ENCODE results near the gene SSUH2.

The SSUH2 gene

GRCh38 chr3:8649757-8650156 lies 5.2 kb upstream of the SSUH2 start:
- TF ChIP-seq CTCF (IDR thresholded peaks at IDR 0.05; ENCODE audit: control insufficient read depth, extremely low read depth, insufficient read depth) = no peak
- H3K4me3 ChIP-seq (ENCODE audit: low read depth, low read length) = no peak overlapping the region
- DNase-seq (ENCODE audit: low read depth) = no peak

GRCh38 chr3:8648909-8649741 lies 4.5 kb upstream of the SSUH2 start:
- no peak for TF ChIP-seq CTCF (IDR thresholded peaks at IDR 0.05; ENCODE audit: control insufficient read depth, extremely low read depth, insufficient read depth)
- no peak overlapping the region for H3K4me3 ChIP-seq (ENCODE audit: low read depth, low read length)
- no peak for DNase-seq (ENCODE audit: low read depth)

- no peak for DNase-seq (ENCODE audit: low read depth)
- TF ChIP-seq CTCF (IDR thresholded peaks at IDR 0.05; ENCODE audit: control insufficient read depth, extremely low read depth, insufficient read depth) = no peak
- H3K4me3 ChIP-seq (ENCODE audit: low read depth, low read length) = no peak overlapping the region
Measured at GRCh38 chr3:8647137-8647985, 2.8 kb upstream of the SSUH2 start.

GRCh38 chr3:8646313-8646938 lies 1.8 kb upstream of the SSUH2 start:
- no peak for DNase-seq (ENCODE audit: low read depth)
- no peak for TF ChIP-seq CTCF (IDR thresholded peaks at IDR 0.05; ENCODE audit: control insufficient read depth, extremely low read depth, insufficient read depth)

GRCh38 chr3:8645712-8646111 lies 1.1 kb upstream of the SSUH2 start:
- no peak for TF ChIP-seq CTCF (IDR thresholded peaks at IDR 0.05; ENCODE audit: control insufficient read depth, extremely low read depth, insufficient read depth)
- H3K4me3 ChIP-seq (ENCODE audit: low read depth, low read length) = no peak overlapping the region
- DNase-seq (ENCODE audit: low read depth) = no peak

More at GRCh38 chr3:8646313-8646938, 1.8 kb upstream of the SSUH2 start:
- no peak overlapping the region for H3K4me3 ChIP-seq (ENCODE audit: low read depth, low read length)

GRCh38 chr3:8643693-8644365 lies 769 bp downstream of the SSUH2 start:
- DNase-seq (ENCODE audit: low read depth) = no peak
- H3K4me3 ChIP-seq (ENCODE audit: low read depth, low read length) = no peak overlapping the region
- TF ChIP-seq CTCF (IDR thresholded peaks at IDR 0.05; ENCODE audit: control insufficient read depth, extremely low read depth, insufficient read depth) = no peak
